Stimulated activated CD8-positive, alpha-beta memory T cell treated with anti-CD3 and anti-CD28 coated beads, Interleukin-7, amount 100 ng/mL, for 1 hour (primary cell): Measurements from ENCODE around the gene UFC1.
A peak's percentile ranks its signal among the peaks of the same experiment; 100 is the strongest.
"Not testable (repeated sequence)": the region's sequence is repeated elsewhere in the genome, so short reads cannot be mapped to it uniquely, and the experiment has no call there.

Experiments
- DNase-seq, 2 donors: peaks; one replicate each; pipeline ENCODE4 v3.0.0-alpha.2; 2020; ENCODE audit warnings: low read depth in 2 of 2

UFC1 gene

GRCh38 chr1:161153682-161154337 lies at the start of gene UFC1:
TSS of gene UFC1 (plus strand) at chr1:161153978. CDS start at chr1:161153998, 20 bp downstream.
- peak in 1 of 2 donors; percentile 58 for DNase-seq

GRCh38 chr1:161106431-161106830 lies 47.3 kb upstream of the UFC1 start:
- DNase-seq, result no peak

- no peak for DNase-seq
Observed at GRCh38 chr1:161111117-161111516, 42.7 kb upstream of the UFC1 start.

GRCh38 chr1:161111527-161111926 lies 42.3 kb upstream of the UFC1 start:
- no peak for DNase-seq

GRCh38 chr1:161113915-161114314 lies 39.9 kb upstream of the UFC1 start:
- DNase-seq, result no peak

GRCh38 chr1:161114556-161114955 lies 39.2 kb upstream of the UFC1 start:
- DNase-seq, result no peak

- no peak for DNase-seq
Observed at GRCh38 chr1:161115132-161115711, 38.6 kb upstream of the UFC1 start.

GRCh38 chr1:161115961-161116360 lies 37.8 kb upstream of the UFC1 start:
- not testable (repeated sequence) for DNase-seq

- peak; percentile 63 to 68 for DNase-seq
Observed at GRCh38 chr1:161117759-161118581, 35.8 kb upstream of the UFC1 start, which contains the start of the genes NIT1 and PFDN2. TSS of gene NIT1 (plus strand) at chr1:161118105. CDS start at chr1:161118177, 72 bp downstream. TSS of gene PFDN2 (minus strand) at chr1:161118037. CDS start at chr1:161118026, 11 bp downstream.

GRCh38 chr1:161119092-161119903 lies 34.5 kb upstream of the UFC1 start:
- DNase-seq, result peak in 1 of 2 donors; percentile 27

GRCh38 chr1:161121042-161121650 lies 32.6 kb upstream of the UFC1 start:
- no peak for DNase-seq

GRCh38 chr1:161121834-161122233 lies 31.9 kb upstream of the UFC1 start:
- DNase-seq, result no peak

- DNase-seq, result no peak
Observed at GRCh38 chr1:161122967-161123366, 30.8 kb upstream of the UFC1 start.

- DNase-seq, result no peak
Observed at GRCh38 chr1:161127649-161128048, 26.1 kb upstream of the UFC1 start.

- DNase-seq, result no peak
Observed at GRCh38 chr1:161128591-161129420, 25.0 kb upstream of the UFC1 start.

GRCh38 chr1:161130266-161130665 lies 23.5 kb upstream of the UFC1 start:
- no peak for DNase-seq

GRCh38 chr1:161131523-161132409 lies 22.0 kb upstream of the UFC1 start:
- DNase-seq, result no peak

GRCh38 chr1:161132410-161133219 lies 21.2 kb upstream of the UFC1 start, which contains the start of gene DEDD:
TSS of gene DEDD (minus strand) at chr1:161132667. CDS start at chr1:161124462, 8,205 bp downstream.
- DNase-seq, result peak; percentile 70 to 74
